GM18502 (cell line): ENCODE measurements around the gene CENPO.

Source experiments
- ATAC-seq: cut with Tn5 transposase; IDR thresholded peaks from one replicate; pipeline ENCODE4 v1.9.1; 2021; ENCODE audit warnings: mild to moderate bottlenecking; ENCODE audit not compliant: unreplicated experiment, poor library complexity

Gene CENPO

GRCh38 chr2:24853046-24853445, 59.8 kb downstream of the CENPO start:
- ATAC-seq = no peak

DNA sequence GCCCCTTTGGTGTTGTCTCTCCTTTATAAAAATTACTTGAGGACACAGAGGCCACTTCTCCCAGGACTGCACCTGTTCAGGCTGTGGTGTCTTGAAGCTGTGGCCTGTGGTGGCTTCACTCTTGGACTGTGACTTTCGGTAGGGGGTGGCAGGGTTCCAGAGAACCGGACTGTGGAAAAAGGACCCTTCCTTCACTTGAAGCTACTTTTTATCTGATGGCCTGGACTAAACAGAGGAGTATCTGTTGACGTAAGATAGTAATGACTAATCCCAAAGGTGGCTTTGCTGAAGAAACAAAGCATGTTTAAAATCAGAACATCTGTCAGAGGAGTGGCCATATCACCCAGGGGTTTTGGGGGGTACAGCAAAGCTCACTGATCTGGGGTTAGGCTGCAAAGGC, 60.8 kb downstream of the CENPO start:
- ATAC-seq = no peak

- no peak for ATAC-seq
Observed at GRCh38 chr2:24855022-24855622, 61.9 kb downstream of the CENPO start.

GRCh38 chr2:24855726-24856125, 62.5 kb downstream of the CENPO start:
- ATAC-seq = no peak

- no peak for ATAC-seq
Observed at GRCh38 chr2:24856791-24857211, 63.6 kb downstream of the CENPO start.

- no peak for ATAC-seq
Observed at GRCh38 chr2:24857746-24858145, 64.5 kb downstream of the CENPO start.

DNA sequence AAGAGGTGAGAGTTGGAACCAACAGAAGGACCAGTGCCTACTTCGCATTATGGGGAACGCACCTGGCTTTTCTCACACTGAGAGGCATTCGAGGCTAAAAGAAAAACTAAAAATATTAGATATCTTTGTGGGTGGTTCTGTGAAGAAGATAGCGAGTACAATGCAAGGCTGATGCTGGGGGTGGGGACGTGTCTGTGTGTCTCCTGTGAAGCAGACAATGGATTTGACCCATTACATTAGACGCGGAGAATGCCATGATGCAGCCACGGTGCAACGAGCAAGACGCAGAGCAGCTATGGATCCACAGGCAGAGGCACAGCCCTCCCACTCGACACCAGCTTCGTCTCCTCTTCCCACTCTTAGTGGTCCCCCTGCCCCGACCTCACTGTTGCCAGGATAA, 65.8 kb downstream of the CENPO start:
- no peak for ATAC-seq

- ATAC-seq = no peak
Observed at GRCh38 chr2:24859968-24860600, 66.9 kb downstream of the CENPO start.

DNA sequence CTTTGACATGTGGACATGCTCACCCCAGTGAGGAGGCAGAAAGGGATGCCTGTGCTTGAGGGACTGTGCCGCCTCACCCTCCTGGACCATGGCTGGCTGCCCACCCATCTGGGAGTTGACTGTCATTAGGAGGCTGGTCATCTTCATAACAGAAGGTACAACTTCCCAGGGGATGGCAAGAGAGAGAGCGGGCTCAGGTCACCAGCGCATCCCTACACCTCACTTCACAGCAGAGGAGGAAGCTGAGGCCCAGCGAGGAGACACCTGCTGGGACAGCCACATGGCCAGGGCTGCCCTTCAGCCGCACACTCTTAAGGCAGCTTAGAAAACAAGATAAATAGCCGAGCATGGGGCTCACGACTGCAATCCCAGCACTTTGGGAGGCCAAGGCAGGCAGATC, 67.4 kb downstream of the CENPO start:
- ATAC-seq = no peak

DNA sequence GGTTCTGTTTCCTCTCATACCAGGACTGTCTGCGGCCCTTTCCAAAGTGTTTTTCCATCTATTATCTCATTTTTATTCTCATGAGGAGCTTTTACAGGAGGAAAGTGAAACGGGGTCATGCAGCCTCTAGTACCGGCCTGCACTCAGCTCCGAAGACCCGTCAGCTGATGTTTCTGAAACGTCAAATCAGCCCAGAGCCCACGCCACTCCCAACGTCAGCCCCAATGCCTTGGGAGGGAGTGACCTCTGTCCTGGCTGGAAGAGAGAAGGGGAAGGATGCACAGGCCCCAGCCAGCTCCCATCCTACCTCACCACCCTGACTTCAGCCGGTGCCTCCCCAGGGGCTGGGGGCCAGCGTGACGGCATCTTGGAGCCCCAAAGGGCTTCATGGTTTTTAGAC, 68.3 kb downstream of the CENPO start:
- no peak for ATAC-seq

DNA sequence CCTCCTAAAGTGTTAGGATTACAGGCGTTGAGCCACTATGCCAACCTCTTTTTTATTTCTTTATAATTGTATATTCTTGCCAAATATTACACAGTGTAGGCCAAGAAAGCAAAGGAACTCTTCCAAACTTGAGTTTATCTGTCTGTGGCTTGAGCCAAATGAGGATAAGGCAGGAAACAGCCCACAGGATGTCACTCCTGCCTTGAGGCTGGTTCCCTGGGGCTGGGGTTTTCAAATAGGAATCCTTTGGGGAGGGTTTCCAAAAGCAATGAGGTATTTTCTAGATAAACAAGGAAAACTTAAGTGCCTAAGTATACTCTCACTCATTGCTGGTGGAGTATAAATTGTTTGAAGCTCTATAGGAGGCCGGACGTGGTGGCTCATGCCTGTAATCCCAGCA, 70.4 kb downstream of the CENPO start:
- ATAC-seq = no peak

DNA sequence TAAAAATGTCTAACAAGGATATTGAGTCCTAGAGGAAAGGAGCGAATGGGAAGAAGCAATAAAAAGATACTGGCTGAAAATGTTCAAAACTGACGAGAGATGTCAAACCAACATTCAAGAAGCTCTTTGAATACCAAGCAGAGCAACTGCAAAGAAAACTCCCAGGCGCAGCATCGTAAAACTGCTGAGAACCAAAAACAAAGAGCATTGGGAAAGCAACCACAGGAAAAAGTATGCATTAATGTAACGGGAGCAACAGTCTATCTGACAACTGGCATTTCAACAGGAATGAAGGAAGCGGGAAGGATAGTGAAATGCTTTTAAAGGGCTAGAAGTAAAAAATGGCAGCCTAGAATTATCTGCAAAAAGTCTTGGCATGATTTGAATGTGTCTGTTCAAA, 73.7 kb downstream of the CENPO start:
- no peak for ATAC-seq

DNA sequence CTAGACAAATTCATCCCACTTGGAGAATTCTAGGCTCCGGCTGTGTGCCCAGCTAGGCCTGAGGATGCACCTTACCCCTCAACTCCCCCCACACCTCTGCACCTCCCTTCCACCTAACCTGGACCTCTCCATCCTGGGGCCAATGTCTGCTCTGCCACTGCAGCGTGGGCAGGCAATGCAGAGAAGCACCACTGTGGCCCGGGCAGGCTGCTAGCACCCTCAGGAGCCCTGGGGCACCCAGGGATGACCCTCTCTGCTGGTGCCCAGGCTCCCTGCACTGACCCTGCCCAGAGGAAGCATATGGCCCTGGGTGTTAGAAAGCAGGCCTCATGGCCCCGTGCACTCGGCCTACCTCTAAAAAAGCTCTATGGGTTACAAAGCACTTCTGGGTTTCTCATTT, 77.2 kb downstream of the CENPO start:
- ATAC-seq = no peak

- ATAC-seq = no peak
Observed at GRCh38 chr2:24870891-24871705, 77.9 kb downstream of the CENPO start.

DNA sequence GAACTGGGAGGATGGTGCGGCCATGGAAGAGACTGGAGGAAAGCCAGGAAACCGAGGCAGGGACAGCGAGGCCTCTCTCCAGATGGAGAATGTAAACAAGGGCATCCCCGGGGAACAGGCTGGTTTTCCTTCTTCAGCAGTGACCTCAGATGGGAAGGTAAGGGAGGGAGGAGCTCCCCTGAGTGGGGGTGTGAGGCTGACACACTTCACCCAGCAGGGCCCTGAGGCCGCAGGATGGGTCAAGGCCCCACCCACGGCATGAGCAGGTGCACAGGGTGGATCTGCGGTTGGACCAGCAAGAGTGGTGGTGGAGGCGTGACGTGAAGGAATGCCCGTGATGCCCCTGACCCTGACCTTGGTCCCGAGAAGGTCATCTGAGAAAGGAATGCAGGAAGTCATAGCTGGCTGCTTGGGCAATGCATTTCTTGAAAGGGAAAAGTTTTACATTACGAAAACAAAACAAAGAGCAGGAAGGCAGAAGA, 78.7 kb downstream of the CENPO start:
- no peak for ATAC-seq
